DMS53 (cell line): ENCODE data around the gene LAMB2.

ENCODE experiments used
- DNase-seq: peaks from one replicate; lab custom pipeline; 2025; lab: John Stamatoyannopoulos, UW

The LAMB2 gene

DNA sequence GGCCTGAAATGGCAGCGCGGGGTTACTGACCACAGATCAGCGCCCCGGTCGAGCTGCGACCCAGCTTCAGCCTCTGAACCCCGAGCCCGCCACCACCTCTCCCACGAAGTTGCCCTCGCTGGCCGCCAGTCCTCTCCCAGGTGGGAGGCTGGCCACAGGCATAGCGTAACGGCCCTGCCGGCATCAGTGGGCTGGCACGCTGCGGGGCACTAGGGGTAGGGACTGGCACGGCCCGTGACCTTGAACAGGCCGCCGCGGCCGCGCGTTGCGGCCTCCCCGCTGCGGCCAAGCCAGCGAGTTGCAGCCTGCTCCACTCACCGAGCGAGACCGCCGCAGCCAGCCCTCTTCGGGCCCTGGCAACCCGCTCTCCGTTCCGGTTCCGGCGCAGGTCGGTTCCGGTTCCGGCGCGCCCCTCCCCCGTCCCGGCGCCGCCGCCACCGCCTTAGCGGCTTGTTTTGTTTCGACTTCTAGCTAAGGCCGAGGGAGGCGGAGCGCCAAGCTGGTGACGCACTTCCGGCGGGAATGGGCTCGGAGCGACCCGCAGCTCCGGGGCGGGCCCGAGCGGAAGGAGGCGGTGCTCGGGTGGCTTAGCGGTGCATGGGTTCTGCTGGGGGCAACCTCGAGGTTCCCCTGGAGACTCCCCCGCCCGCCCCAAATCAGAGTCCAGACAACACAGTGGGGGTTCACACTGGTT is 12.3 kb downstream of the LAMB2 start, which contains the start of gene USP19:
Gene USP19 (minus strand): TSS at position 386 of the 694 bp plus-strand sequence. CDS start 1,678 bp downstream, outside the sequence.
- DNase-seq, result peak; percentile 88

DNA sequence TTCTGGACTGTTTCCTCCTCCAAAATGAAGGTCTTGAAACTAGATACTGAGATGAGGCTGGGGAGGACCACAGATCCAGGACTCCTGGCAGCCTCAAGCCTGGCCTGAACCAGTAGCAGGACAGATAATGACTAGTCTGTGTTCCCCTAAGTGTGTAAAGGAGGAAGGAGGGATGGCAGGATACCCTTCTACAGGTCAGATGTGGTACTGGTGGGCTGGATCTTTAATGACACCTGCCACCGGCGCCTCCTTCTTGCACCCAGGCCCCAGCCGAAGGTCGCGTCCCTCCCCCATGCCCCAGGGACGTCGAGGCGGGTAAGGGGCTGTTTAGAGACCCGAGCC is 12.8 kb downstream of the LAMB2 start:
- peak; percentile 16 for DNase-seq

DNA sequence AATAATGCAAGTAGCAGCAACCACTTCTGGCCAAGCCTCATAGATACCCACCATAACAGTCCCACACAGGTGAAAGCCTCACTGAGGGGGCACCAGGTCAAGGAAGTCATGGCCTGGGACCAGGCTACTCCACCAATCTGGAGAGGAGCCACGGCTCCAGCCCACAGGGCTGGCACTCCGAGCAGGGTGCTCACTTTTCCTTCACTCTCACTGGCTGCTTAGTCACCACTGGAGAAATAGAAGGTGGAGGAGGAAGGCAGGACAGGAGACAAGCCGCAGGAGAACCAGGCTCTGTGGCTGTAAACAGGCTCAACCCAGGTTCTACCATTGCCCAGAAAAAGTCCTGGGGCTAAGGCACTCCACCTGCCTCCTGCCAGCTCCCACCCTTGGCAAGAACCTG is 13.4 kb downstream of the LAMB2 start:
- no peak for DNase-seq

DNA sequence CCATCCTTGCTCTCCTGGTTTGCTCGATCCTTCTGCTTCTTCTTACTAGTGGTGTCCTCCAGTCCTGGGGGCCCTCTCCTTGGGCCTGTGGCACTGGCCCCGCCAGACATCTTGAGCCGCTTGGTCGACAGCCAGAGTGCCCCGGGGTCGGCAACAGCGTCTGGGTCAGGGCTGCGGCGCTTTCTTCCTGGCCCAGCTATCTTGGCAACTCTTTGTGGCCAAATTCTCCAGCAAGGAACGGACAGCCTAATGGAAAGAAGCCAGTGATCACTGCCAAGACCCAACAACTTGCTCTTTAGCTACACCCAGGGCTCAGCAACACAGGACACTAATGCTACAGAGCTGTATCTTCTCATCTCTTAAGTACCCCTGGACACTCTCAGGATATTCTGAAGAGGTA is 13.8 kb downstream of the LAMB2 start:
- no peak for DNase-seq

DNA sequence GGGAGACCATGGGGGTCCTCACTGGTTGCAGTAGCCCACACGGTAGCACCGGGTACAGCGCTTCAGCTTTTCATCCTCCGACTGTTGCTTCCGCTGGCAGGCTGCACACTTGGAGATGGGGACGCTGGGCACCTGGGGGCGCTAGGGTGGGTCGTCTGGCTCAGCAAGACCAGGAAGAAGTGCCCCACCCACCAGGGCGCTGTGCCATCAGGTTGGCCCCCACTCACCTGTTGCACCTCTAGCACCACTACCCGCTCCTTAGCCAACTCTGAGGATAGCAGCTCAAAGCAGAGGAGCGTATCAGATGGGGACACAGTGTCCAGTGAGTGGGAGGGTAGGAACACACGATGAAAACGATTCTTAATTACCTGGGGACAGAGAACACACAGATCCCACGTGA is 20.6 kb downstream of the LAMB2 start:
- DNase-seq, result no peak

DNA sequence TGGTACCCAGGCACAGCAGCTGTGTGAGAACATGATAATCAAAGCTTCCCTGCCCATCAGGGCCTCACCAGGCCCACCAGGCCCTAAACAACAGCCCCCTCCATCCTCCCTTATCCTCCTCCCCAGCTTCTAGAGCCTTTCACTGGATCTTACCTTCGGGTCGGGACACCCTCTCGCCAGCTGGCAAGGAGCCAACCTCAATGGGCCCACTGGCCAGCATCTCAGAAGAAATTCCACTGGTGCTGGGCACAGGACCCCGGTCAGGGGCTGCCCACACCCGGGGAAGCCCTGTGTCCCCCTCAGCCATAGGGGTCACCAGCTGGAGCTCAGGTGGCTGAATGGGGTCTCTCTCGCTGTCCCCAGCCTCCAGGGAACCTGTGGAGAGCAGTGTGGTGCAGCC is 21.5 kb downstream of the LAMB2 start:
- no peak for DNase-seq

DNA sequence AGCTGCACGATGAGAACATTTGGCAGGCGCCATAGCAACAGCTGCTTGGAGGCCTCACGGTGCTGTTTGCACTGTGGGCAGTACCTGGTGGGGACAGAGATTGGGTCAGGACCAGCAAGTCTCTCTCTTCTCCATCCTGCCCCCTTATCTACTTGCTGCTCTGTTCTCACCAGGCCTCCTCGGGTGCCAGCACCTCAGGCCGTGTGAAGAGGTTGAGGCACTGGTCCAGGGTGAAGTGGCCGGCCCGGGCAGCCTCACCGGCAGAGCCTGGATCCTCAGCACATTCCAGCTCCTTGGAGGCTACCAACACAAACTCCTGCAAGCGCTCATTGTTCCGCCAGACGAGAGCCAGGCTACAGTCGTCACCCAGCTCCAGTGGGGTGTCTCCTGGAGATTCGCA is 22.1 kb downstream of the LAMB2 start:
- DNase-seq, result no peak

DNA sequence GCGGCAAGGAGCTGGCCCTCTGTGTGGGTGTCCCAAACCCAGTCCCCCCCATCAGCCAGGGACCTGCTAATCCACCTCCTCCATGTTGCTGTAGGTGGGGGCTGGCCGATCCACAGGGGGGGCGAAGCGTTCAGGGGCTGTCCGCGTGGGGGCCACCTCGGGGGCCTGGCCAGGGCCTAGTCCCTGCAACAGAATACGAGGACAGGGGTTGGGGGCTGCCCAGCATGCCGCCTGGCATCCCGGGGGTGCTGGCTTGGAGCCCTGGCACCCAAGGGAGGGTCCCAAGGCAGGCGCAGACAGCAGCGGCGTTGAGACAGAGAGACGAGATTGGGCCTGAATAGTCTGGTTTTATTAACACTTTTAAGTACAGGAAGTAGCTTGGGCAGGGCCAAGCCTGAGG is 24.5 kb downstream of the LAMB2 start:
- DNase-seq, result no peak

DNA sequence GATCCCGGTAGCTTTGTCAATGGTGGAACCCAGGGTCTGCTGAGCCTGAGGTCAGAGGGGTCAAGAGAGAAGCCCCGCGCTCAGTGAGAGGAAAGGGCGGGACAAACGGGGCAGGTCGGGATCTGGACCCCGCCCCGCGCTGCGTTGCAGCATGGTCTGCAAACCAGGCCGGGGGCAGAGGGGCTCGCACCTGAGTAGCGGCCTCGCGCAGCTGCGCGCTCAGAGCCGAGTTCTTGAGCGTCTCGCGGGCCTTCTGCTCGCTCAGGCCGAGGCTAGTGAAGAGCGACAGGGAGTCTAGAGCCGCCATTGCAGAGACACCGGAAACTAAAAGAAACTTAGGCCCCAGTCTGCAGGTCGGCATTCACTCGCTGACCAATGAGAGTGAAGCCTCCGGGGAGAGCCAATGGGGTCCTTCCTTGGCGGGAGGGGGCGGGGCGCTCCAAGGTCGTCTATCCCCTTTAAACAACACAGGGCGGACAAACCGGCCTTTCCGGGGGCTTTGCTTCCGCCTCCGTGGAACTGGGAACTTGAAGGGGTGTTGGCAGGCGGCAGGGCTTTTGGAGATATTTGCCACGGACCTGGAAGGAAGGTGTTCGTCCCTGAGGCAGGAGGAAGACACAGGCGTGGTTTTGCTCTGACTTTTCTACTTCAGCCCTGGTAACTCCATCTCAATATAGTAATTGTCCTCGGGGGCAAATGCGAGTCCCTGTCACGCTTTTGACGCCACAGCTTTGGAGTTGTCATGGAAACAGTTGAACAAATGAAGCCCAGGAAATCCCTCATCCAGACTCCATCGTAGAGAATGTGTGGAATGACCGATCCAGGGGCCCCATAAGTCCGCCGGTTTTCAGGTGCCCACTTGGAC is 28.2 kb downstream of the LAMB2 start, which contains the start of gene QARS1:
Gene QARS1 (minus strand): TSS at position 331 of the 865 bp plus-strand sequence. CDS start 24 bp downstream, at position 307.
- DNase-seq, result peak; percentile 86

DNA sequence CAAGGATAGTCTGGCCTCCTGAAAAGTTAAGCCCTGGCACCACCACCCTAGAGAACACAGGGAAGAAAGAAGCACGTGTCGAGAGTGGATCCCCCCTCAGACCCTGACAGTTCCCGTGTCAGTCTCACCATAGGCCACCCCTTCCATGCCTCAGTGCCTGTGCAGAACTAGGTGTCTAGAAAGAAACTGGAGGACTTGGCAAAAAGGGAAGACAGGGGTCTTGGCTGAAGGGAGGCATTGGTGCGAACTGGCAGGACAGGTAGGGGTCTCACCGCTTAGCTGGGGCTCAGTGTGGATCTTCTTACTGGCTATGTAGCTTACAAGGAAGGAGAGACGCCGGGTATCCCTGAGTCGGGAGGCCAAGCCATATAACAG is 28.8 kb downstream of the LAMB2 start:
- no peak for DNase-seq

DNA sequence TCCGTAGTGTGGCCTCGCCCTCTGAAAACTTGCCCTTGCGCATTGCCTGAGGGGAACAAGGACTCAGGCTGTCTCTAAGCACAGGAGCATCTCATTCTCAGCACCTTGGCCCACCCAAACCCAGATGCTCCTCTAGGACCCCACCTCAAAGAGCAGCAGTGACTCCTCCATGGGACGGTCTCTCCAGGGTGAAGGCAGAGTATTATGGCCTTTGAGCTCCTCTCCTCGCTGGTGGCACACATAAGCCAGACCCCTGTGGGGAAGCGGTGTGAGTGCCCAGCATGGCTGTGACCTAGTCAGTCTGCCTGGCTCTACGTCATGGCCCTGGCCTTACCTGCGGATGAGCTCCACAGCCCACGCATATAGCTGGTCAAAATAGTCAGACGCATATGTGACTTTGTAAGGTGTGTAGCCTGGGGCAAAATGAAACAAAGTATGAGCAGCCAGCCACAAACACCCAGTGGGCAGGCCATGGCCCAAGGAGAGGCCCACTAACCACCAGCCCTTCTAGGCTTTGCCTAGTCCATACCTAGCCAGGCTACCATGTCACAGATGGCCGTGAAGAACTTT is 32.7 kb downstream of the LAMB2 start:
- no peak for DNase-seq

DNA sequence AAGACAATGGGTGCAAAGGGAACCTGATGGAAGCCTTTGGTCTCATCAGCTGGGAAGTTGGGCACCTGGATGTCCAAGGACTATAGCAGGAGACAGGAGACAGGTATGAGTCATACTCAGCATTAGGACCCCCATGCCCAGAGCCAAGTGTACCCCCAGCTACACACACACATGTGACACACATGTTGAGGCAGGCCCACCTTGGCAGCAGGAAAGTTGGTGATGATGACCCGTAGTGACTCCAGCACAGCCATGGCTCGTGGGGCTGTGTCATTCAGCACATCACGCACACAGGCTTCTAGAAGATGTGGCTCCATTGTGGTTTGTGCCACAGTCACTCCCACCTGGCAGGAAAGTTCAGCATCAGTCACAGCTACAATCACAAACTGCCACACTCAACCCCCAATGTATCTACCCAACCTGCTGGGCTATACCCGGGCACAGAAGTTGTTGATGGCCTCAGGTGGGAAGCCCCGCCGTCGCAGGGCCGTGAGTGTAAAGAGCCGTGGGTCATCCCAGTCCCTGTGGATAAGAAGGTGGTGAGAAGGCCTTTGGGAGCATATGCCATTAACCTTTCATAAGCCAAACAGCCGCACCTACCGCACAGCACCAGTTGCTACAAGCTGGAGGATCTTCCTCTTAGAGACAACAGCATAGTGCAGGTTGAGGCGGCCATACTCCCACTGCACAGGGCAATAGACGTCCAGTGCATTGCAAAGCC is 33.8 kb downstream of the LAMB2 start:
- DNase-seq, result no peak

DNA sequence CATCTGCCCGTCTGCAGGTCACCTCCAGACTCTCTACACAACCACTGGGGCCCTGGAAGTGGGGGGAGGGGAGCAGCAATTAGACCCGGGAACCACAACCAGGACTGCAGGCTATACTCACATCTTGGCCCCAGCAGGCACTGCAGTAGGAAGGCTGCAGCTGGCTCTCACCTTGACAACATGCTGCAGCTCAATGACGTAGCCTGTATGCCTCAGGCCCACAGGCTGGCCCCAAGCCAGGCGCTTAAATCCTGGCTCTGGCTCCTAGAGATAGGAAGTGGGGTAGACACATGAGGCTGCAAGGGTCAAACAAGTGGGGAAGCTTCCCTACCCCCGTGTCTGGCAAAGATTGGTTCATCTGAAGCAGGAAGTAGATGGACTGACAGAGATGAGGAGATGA is 34.4 kb downstream of the LAMB2 start:
- DNase-seq, result no peak

DNA sequence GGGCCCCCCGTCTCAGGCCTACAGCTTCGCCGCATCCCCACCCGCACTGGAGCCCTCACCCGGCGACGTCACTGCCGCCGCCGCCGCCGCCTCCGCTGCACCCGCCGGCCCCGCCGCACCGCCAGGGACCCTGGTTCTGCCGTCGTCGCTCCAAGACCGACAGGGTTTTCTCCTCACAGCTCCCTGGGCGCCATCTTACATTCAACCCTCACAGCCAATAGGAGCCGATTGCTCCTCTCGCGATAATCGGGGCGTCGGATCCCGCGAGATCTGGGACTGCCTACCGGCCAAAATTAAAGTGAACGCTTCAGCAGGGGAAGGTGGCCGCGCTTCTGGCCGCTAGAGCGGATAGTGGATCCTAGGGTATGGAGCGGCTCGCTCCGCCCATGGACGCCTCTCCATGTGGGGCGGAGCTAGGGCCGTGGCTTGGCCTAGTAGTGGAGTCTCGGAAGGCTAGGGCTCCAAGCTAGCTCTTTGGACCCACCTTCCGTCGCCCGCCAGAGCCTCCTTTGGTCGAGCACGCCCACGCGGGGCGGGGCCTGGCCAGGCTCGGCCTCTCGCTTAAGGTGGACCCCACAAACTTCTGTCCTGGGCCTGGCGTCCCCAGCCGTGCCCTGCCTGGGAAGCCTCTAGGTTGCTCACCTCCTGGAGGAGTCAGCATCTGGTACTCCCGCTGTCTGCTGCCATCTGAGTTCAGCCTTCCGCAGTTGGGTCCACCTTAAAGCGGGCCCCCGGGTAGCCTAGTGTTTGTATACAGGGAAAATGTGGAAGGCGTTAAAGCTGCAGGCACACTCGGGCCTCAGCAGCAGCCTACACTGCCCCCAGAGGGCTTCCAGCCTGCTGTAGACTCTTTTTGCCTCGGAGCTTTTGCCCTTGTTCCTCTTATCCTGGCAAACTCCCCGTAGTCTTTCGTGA is 38.7 kb downstream of the LAMB2 start, which contains the start of gene QRICH1:
Gene QRICH1 (minus strand): TSS at position 219 of the 915 bp plus-strand sequence. CDS start 17,054 bp downstream, outside the sequence.
- DNase-seq, result peak; percentile 93

DNA sequence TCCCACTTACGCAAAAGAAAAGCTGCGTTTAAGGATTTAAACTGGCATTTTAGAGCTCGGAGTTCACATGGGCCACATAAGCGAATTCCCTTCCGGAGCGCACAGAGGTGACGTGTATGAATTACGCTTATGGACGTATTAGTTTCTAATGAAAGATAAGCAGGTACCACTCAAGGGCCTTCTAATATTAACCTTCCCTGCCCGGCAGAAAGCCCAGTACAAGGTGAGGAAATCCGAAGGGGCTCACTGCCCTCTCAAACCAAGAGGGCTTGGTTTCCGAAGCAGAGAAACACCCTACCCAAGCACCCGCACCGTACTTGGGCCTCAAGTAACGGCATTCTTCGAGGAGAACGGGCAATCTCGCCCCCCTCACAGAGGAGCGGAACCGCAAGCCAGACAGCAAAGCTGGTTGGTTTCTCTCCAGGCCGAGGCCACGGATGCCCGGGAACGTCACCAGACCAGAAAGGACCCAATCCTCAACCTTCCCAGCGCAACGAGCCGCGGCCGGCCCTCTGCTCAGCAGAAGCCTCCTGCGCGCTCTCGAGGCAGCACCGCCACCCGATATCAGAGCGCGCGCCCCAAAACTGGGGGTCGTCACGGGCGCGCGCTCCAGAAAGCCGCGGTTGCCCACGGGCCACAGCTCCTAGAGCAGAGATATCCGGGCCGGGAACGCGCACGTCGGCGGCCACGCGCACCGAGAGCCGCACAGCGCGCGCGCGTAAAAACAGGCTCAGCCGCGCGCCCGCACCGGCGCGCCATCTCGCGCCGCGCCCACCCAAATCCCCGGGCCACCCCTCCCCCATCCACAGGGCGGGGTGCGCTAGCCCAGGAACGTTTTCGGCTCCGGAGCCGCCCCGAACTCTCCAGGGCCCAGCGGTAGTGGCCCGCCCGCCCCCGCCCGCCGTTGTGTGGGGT is 39.7 kb downstream of the LAMB2 start:
- peak; percentile 73 for DNase-seq

DNA sequence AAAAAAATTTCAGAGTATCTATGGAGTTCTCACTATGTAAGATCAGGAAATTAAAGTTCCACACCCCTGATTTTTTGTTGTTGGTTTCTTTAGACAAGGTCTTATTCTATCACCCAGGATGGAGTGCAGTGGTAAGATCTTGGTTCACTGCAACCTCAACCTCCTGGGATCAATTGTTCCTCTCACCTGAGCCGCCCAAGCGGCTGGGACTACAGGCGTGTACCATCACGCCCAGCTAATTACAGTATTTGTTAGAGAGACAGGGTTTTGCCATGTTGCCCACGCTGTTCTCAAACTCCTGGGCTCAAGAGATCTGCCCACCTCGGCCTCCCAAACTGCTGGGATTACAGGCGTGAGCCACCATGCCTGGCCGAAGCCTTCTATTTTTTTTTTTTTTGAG is 51.4 kb downstream of the LAMB2 start:
- no peak for DNase-seq

DNA sequence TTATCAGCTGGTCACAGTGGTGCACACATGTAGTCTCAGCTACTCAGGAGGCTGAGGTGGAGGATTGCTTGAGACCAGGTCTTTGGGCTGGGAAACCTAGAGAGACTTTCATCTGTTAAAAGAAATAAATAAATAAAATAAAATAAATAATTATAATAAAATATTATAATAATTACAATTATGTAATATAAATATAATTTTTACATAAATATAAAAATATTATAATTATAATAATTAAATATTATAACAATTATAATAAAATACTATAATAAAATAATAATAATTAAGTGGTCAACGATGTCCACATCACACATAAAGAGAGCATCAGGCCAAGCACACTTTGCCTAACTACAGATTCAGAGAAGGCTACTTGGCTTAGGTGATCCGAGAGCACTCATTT is 53.6 kb downstream of the LAMB2 start:
- no peak for DNase-seq

DNA sequence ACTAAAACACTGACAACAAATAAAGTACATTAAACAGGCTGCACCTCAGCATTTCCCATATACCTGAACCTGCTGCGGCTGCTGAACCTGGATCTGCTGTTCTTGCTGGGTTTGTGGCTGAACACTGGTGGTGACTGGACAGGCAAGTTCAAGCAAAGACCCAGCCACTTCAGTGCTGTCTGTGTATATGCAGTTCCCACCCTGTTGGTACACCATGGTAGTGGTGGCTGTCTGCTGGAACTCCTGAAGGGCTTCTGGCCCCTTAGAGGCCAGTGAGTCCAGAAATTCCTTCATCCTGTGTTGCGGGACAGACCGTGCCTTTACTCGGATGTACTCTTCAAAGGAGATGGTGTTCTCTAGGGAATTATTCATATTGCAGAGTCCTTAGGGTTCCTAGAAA is 56.2 kb downstream of the LAMB2 start:
- no peak for DNase-seq

DNA sequence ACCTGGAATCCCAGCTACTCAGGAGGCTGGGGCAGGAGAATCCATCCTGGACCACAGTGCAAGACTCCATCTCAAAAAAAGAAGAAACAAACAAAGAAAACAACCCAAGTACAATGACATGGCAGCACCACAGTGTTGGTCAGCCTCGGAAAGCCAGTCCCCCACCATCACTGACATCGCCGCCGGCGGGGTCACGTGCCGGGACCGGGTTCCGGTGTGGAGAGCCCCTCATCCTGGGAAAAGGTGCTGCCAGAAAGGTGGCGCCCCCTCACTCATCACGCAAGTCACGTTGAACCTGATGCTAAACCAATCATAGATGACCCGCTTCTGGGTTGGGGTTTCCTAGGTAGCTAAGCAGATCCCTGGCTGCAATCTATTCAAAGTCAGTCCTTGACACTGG is 56.7 kb downstream of the LAMB2 start:
- no peak for DNase-seq
